H9 (cell line): ENCODE data around the gene CMTM5. TPM values are rescaled to one million over a fixed set of nuclear protein-coding genes. Genes with fewer than 3 reads are reported as not detected.

Experiments
- DNase-seq: peaks from one replicate; pipeline ENCODE4 v3.0.0-alpha.2; 2017
- H2AFZ ChIP-seq: one replicate; pipeline ENCODE4 v1.6.1; 2013; ENCODE audit warnings: mild to moderate bottlenecking, low read length, control low read depth, moderate library complexity
- H2AK5ac ChIP-seq: 2 replicates; pipeline ENCODE4 v1.6.1; 2013; ENCODE audit warnings: low read length, control low read depth, mixed read lengths; ENCODE audit not compliant: insufficient read length
- H2BK120ac ChIP-seq: one replicate; pipeline ENCODE4 v1.6.1; 2013; ENCODE audit warnings: low read depth, mild to moderate bottlenecking, low read length, control low read depth, inconsistent platforms; ENCODE audit not compliant: poor library complexity, severe bottlenecking
- H2BK12ac ChIP-seq: 2 replicates; pipeline ENCODE4 v1.6.1; 2013; ENCODE audit warnings: low read length, control low read depth, mixed read lengths, low read depth; ENCODE audit not compliant: insufficient read length
- H2BK15ac ChIP-seq: 2 replicates; pipeline ENCODE4 v1.6.1; 2013; ENCODE audit warnings: low read depth, low read length, control low read depth
- H2BK20ac ChIP-seq: one replicate; pipeline ENCODE4 v1.6.1; 2013; ENCODE audit warnings: low read depth, mild to moderate bottlenecking, low read length, control low read depth, inconsistent platforms; ENCODE audit not compliant: poor library complexity, severe bottlenecking
- H2BK5ac ChIP-seq: 2 replicates; pipeline ENCODE4 v1.6.1; 2013; ENCODE audit warnings: low read length, control low read depth, mixed read lengths; ENCODE audit not compliant: insufficient read length
- H3K14ac ChIP-seq: 2 replicates; pipeline ENCODE4 v1.6.1; 2013; ENCODE audit warnings: low read length, control low read depth; ENCODE audit not compliant: insufficient read depth
- H3K18ac ChIP-seq: 2 replicates; pipeline ENCODE4 v1.6.1; 2013; ENCODE audit warnings: low read depth, mild to moderate bottlenecking, mixed read lengths, low read length, control low read depth; ENCODE audit not compliant: insufficient read length
- H3K23ac ChIP-seq: 2 replicates; pipeline ENCODE4 v1.6.1; 2013; ENCODE audit warnings: low read length, control low read depth, mixed read lengths, low read depth; ENCODE audit not compliant: insufficient read length
- H3K23me2 ChIP-seq: 2 replicates; pipeline ENCODE4 v1.6.1; 2013; ENCODE audit warnings: low read depth, mild to moderate bottlenecking, mixed read lengths, low read length, control low read depth; ENCODE audit not compliant: insufficient read length, poor library complexity, severe bottlenecking
- H3K27ac ChIP-seq: 2 replicates; pipeline ENCODE4 v1.5.1; 2013; ENCODE audit warnings: low read length, control low read depth, mixed read lengths, low read depth; ENCODE audit not compliant: insufficient read length
- H3K27me3 ChIP-seq: 2 replicates; pipeline ENCODE4 v1.6.1; 2013; ENCODE audit warnings: low read length, control low read depth, inconsistent platforms; ENCODE audit not compliant: insufficient read depth
- H3K4ac ChIP-seq: 2 replicates; pipeline ENCODE4 v1.6.1; 2013; ENCODE audit warnings: low read depth, mild to moderate bottlenecking, control low read depth, inconsistent platforms, low read length, moderate library complexity
- H3K4me1 ChIP-seq: 2 replicates; pipeline ENCODE4 v1.6.1; 2013; ENCODE audit warnings: low read length, control low read depth, inconsistent platforms; ENCODE audit not compliant: insufficient read depth
- H3K4me2 ChIP-seq: 2 replicates; pipeline ENCODE4 v1.6.1; 2013; ENCODE audit warnings: low read length, control low read depth, mixed read lengths; ENCODE audit not compliant: insufficient read length, insufficient read depth
- H3K56ac ChIP-seq: 2 replicates; pipeline ENCODE4 v1.6.1; 2013; ENCODE audit warnings: low read depth, mild to moderate bottlenecking, mixed read lengths, low read length, control low read depth; ENCODE audit not compliant: insufficient read length
- H3K79me1 ChIP-seq: 2 replicates; pipeline ENCODE4 v1.6.1; 2013; ENCODE audit warnings: low read depth, mild to moderate bottlenecking, moderate library complexity, low read length, control low read depth, inconsistent platforms; ENCODE audit not compliant: insufficient read depth, poor library complexity, severe bottlenecking
- H3K79me2 ChIP-seq: 2 replicates; pipeline ENCODE4 v1.6.1; 2013; ENCODE audit warnings: low read length, control low read depth, inconsistent platforms; ENCODE audit not compliant: insufficient read depth
- H3K9ac ChIP-seq: 2 replicates; pipeline ENCODE4 v1.6.1; 2013; ENCODE audit warnings: low read length, control low read depth, mixed read lengths; ENCODE audit not compliant: insufficient read length; ENCODE audit errors: extremely low read depth
- H3K9me3 ChIP-seq: one replicate; pipeline ENCODE4 v1.6.1; 2013; ENCODE audit warnings: low read depth, low read length, inconsistent platforms; ENCODE audit not compliant: control insufficient read depth
- H3T11ph ChIP-seq: one replicate; pipeline ENCODE4 v1.6.1; 2013; ENCODE audit warnings: mild to moderate bottlenecking, low read length, control low read depth, inconsistent platforms
- H4K20me1 ChIP-seq: one replicate; pipeline ENCODE4 v1.6.1; 2013; ENCODE audit not compliant: control insufficient read depth, insufficient read length, insufficient read depth
- H4K5ac ChIP-seq: 2 replicates; pipeline ENCODE4 v1.6.1; 2013; ENCODE audit warnings: low read depth, mild to moderate bottlenecking, mixed read lengths, low read length, control low read depth; ENCODE audit not compliant: insufficient read length
- H4K8ac ChIP-seq: replicated peaks from 2 replicates; pipeline ENCODE4 v1.6.1; 2013; ENCODE audit warnings: low read length, control low read depth, mixed read lengths, low read depth; ENCODE audit not compliant: insufficient read length
- H4K91ac ChIP-seq: 2 replicates; pipeline ENCODE4 v1.6.1; 2013; ENCODE audit warnings: low read depth, mild to moderate bottlenecking, moderate library complexity, mixed read lengths, low read length, control low read depth; ENCODE audit not compliant: insufficient read length
- H3K27ac Mint-ChIP-seq, 3 experiments: 2 replicates in 2 of 3; 3 replicates in 1 of 3; pipeline ENCODE4 v1.8.0; 2020 to 2021; ENCODE audit warnings: mixed read lengths in 3 of 3, mild to moderate bottlenecking in 1 of 3, moderate library complexity in 1 of 3
- H3K27me3 Mint-ChIP-seq: 2 replicates; pipeline ENCODE4 v1.8.0; 2021; ENCODE audit warnings: low read depth, mild to moderate bottlenecking, moderate library complexity, mixed read lengths
- H3K36me3 Mint-ChIP-seq, 3 experiments: 2 replicates in 2 of 3; 3 replicates in 1 of 3; pipeline ENCODE4 v1.8.0; 2020 to 2021; ENCODE audit warnings: low read depth in 3 of 3, mixed read lengths in 3 of 3; ENCODE audit not compliant: insufficient read depth in 1 of 3
- H3K4me1 Mint-ChIP-seq, 2 experiments: 2 replicates each; pipeline ENCODE4 v1.8.0; 2020; ENCODE audit warnings: mixed read lengths in 2 of 2
- H3K4me3 Mint-ChIP-seq, 2 experiments: 2 replicates in 1 of 2; 3 replicates in 1 of 2; pipeline ENCODE4 v1.8.0; 2020 to 2021; ENCODE audit warnings: mild to moderate bottlenecking in 2 of 2, mixed read lengths in 2 of 2, moderate library complexity in 1 of 2
- H3K9me3 Mint-ChIP-seq, 2 experiments: 2 replicates in 1 of 2; 3 replicates in 1 of 2; pipeline ENCODE4 v1.8.0; 2020; ENCODE audit warnings: mild to moderate bottlenecking in 2 of 2, mixed read lengths in 2 of 2, moderate library complexity in 1 of 2
- CTCF ChIP-seq: fragments of 200-600 bp; sonication (generic); conservative IDR thresholded peaks from 3 replicates; pipeline ENCODE4 v1.8.0; 2021; ENCODE audit warnings: antibody characterized with exemption, mild to moderate bottlenecking
- WGBS: extraction: QIAGEN DNeasy Blood & Tissue Kit; methylation state at CpG from one replicate; pipeline ENCODE4 v1.1.7; 2013; ENCODE audit warnings: missing lambda C conversion rate, low lambda C conversion rate, mixed read lengths; ENCODE audit not compliant: insufficient read length; ENCODE audit errors: extremely low coverage; 5-methylcytosine and 5-hydroxymethylcytosine counted together
- total RNA-seq: library from RNA; stranded (reverse); gene quantifications from 2 replicates; pipeline ENCODE4 v1.2.1, GENCODE V29; 2021

Gene CMTM5
- total RNA-seq, 1 experiment from 2014 or later, result not detected

GRCh38 chr14:23415821-23416778 lies 39.3 kb downstream of the CMTM5 start:
- Histone ChIP-seq H4K91ac (no peak overlapping the region), H2BK120ac (no peak overlapping the region), H3K9me3 (no peaks in the 10 kb centered on the region), H3K27me3 (no peaks in the 10 kb centered on the region), H3K23ac (no peak overlapping the region), H2BK20ac (no peak overlapping the region), H3K9ac (no peak overlapping the region), H2BK15ac (no peak overlapping the region), H2AFZ (no peak overlapping the region), H3K79me1 (no peaks in the 10 kb centered on the region), H2BK5ac (no peak overlapping the region), H3K18ac (no peak overlapping the region), H4K5ac (no peak overlapping the region), H4K8ac (no peak overlapping the region), H3T11ph (no peak overlapping the region), H3K56ac (no peak overlapping the region), H3K14ac (no peak overlapping the region), H4K20me1 (no peaks in the 10 kb centered on the region), H3K4ac (no peak overlapping the region), H3K27ac (no peak overlapping the region), H3K79me2 (no peaks in the 10 kb centered on the region), H2AK5ac (no peak overlapping the region), H3K4me1 (no peaks in the 10 kb centered on the region), H3K23me2 (no peaks in the 10 kb centered on the region), H2BK12ac (no peak overlapping the region), H3K4me2 (no peak overlapping the region)
- Mint-ChIP-seq H3K27me3 (peaks cover 39% of the 10 kb centered on the region), H3K27ac (no peak overlapping the region), H3K4me1 (peaks cover 0 to 5% of the 10 kb centered on the region in 2 experiments; a peak in 3 of 4 replicates), H3K4me3 (no peak overlapping the region), H3K9me3 (peaks cover 0 to 3% of the 10 kb centered on the region in 2 experiments; a peak in 3 of 5 replicates), H3K36me3 (no peaks in the 10 kb centered on the region)
- WGBS, result no CpG with 5 or more reads among the region's 21 CpGs
- no peak for DNase-seq
- TF ChIP-seq CTCF, result no peak
